ENCODE measurements around the gene SAFB.

Gene SAFB

DNA sequence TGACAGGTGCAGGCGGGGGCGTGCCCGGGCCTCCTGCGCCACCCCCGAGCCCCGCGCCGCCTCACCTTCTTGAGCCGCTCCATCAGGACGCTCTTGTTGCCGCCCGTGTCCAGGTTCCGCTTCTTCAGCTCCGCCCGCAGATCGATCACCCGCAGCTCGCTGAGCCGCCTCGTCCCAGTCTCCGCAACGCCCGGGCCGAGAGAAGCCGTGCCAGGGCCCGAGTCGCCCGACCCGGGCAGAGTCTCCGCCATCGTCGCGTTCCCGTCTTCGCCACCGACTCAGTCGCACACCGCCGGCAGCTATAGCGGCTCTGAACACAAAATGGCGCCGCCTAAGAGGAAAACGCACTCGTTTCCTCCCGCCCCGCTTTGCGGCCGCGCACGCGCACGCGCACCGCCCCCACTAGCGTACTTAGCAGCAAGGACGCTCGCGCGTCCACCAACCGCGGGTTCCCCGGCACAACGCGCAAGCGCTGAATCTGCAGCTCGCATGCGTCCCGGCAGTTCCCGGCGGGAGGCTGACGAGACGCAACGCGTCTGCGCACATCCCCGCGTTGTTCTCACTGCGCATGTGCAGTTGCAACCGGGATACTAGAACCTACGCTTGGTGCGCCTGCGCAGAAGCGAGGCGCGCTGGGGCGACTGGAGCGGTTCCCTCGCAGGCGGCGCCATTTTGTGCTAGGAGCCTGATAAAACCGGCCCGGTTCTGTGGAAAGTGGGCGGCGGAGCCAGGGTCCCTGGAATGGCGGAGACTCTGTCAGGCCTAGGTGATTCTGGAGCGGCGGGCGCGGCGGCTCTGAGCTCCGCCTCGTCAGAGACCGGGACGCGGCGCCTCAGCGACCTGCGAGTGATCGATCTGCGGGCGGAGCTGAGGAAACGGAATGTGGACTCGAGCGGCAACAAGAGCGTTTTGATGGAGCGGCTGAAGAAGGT, at the start of gene SAFB, which contains the start of gene SAFB2:
Gene SAFB, plus strand, starts transcription at position 619 of the 932 bp plus-strand sequence. Its CDS starts 123 bp downstream, at position 742.
Gene SAFB2, minus strand, starts transcription at position 312 of the 932 bp plus-strand sequence. Its CDS starts 61 bp downstream, at position 251.
- peak; percentile 94 for DNase-seq

DNA sequence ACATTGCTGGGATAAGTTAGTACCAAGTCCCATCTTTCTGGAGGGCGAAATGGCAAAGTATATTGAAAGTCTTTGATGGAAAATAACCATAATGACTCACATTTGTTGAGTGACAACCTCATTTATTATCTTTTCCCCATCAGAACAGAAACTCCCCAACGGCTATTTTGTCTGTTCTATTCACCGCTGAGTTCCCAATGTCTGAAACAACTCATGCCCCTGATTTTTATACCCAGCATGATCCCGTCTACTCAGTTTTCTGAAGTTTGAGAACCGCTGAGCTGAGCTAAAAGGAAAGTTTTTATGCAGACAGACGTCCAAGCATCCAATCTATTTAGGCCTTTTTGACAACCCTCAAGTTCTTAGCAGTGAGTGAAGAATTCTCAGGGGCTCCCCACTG, 47.3 kb upstream of the SAFB start:
- DNase-seq = no peak

DNA sequence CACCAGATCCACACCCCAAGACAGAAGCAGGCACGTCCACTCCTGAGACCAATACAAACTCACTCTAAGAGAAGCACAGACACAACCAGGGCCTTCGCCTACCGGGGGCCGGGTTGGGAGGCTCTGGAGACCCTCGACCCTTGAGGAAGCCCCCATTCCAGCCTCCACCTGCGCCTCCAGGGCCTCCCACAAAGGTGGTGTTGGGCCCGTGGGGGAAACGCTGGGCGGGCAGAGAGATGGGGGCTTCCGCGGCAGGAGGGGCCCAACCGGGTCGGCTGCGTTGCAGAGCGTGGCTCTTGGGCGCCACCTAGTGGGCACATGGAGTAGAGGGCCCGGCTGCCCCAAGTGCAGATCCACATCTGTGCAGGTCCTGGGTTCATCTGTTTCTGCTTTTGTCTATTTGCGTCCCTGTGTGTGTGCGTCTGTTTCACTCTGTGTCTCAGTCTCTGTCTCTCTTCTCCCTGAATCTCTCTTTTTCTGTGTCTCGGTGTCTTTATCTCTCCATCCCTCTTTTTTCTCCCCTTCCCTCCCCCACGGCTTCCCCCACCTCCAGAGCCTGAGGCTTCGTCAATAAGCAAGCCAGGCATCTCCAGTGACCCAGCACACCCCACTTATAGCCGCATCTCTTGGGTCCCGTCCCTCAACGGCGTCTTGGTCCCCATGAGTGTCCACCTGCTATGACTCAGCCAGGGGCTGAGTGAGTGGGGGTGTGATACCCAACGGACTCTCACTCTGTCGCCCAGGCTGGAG, 44.6 kb upstream of the SAFB start:
- DNase-seq = no peak

DNA sequence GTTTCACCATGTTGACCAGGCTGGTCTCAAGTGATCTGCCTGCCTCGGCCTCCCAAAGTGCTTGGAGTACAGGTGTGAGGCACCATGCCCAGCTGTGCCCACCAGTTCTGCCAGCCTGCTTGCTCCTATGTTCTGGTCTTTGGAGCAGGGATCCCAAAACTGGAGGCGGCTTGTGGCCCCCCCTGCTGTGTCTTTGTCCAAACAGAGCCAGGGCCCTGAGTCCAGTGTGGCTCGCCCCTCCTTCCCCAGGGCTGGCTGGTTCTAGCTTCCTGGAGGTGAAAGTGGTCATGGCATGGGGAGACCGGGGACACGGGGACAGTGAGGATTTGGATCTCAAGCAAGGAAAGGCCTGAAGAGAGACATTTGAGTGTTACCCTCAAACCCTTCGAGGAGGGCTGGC, 43.6 kb upstream of the SAFB start:
- DNase-seq = no peak

DNA sequence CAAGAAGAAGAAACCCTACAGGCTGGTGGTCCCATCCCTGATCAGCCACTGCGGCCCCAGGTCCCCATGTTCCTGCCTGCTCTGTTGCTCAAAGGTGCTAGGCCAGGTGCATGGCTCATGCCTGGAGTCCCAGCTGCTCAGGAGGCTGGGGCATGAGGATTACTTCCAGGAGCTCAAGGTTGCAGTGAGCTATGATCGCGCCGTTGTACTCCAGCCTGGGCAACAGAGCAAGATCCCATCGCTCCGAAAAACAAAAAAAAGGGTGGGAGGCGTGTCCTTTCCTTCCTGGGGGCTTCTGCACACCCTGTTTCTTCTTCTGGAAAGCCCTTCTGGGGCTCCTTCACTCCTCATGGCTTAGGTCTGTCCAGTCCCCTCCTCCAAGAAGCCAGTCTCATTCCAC, 43.2 kb upstream of the SAFB start:
- DNase-seq = no peak

DNA sequence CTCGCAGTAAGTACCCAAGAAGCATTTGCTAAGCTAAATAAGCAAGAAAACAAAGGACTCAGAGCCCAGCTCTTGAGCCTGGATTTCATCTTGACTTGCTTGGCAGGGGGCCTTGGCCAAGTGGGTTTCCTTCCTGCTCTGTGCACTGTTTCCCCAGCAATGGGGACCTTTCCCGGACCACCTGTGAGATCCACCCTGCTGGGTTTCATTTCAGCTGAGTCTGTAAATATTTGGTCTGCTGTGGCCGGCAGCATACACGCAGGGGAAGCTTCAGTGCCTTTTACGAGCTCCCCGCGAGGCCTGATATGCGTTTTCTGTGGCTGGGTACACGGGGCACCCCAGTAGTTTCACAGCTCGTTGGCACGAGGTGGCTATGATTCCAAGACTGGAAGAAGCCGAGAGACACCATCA, 42.7 kb upstream of the SAFB start:
- no peak for DNase-seq

DNA sequence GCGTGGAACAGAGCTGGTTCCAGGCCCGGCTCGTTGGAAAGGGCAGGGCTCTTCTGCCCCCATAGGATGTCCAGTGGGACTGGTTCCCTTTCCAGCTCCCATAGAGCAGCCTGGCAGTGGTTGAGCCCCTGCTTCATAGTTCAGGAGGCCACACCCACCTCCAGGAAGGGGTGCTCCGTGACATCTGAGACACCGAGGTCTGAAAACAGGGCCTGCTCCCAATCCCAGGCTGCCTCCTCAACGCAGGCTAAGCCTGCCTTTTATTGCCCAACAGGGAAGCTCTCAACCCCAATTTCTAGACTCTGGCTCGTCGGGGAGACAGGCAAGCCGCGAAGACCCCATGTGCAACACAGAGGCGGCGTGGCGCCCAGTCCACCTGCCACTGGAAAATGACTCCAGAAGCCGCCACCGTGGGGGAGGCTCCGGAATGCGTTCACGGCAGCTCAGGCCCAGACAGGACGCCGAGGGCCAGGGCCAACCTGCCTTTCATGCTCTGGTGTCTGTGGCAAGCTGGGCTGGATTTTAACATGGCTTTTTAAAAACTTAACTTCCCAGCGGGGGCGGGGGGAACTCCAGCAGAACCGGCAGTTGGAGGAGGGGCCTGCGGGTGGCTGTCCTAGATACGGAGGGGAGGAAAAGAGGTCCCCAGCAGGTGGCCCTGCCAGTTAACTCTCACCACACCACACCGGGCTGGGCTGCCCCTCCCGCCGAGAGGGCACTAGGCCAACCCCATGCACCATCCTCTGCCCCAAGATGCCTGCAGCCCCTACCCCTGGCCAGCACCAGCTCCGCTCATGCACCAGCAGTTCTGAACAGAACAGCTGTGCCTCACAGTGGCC, 37.2 kb upstream of the SAFB start:
- DNase-seq = no peak

DNA sequence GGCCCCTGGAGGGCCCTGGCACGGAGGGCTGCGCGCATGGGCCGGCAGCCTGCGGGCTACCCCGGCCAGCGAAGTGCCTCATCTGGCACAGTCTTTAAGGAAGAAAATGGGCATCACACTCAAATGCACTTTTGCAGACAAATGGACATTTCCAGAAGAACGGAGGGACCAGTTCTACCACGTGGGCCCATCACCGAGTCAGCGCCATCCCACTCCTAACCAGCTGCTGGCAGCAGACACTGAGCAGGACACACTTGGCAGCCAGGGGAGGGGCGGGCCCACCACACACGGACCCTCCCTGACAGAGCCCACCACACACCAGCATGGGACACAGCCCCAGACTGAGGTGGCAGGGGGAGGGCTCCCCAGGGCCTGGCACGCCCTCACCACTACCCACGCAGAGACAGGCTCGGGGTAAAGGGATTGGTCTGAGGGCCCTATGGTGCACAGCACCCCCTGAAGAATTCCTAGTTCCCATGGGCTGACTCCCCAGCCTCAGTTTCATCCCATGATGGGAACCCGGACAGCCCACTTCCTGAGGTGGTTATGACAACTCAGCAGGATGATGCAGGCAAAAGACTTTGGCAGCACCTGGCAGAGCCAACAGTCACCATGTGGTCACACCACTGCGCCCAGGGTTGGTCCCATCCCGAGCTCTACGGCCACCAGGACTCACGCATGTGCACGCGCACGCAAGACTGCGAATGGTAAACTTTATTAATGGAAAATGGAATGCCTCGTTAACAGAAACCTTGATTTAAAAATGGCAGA, 36.4 kb upstream of the SAFB start:
- DNase-seq = no peak

DNA sequence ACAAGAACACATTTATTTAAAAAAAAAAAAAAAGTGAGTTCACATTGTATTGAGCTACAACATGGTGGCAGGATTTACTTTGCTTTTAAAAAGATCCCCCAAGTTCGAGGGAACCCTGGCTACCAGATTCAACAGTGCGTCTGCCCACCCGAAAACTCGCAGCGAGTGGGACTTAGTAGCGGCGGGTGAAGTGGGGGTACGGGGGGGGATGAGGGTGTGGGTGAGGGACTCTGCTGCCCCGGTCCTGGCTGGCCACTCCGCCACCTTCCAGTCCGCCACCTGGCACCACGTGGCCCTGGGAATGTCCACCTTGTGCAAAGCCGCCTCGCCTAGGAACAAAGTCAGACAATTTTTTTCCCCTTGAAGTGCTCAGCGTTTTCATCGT, 35.8 kb upstream of the SAFB start:
- DNase-seq = no peak

DNA sequence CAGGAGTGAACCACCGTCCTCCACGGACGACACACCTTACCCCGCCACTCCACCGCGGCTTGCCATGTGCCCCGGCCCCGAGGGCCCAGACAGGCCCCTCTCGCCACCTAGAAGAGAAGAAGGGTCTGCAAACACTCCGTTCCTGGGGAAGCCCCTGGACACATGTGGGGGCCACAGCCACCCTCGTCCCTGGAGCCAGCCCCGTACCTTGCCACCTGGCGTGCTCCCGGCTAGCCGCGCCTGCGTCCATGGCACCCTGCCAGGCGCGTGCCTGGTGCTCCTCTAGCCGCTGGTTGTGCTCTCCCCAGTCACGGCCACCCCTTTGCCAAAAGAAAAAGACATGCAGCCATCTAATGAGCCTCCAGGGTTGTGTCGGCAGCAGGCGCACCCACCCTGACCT, 35.2 kb upstream of the SAFB start:
- no peak for DNase-seq

DNA sequence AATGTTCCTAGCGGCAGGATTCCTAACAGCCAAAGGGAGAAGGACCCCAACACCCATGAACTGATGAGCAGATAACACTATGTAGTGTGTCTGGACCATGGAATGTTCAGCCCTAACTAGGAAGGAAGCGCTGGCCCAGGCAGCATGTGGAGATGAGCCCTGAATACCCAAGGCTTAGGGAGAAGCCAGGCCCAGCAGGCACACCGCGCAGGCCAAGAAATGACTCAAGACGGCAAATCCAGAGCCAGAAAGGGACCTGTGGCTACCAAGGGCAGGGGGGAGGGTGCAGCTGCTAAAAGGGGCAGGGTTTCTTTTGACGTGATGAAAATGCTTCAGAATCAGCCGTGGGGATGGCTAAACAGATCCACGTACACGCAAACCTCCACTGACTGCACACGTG, 34.4 kb upstream of the SAFB start:
- DNase-seq = no peak

DNA sequence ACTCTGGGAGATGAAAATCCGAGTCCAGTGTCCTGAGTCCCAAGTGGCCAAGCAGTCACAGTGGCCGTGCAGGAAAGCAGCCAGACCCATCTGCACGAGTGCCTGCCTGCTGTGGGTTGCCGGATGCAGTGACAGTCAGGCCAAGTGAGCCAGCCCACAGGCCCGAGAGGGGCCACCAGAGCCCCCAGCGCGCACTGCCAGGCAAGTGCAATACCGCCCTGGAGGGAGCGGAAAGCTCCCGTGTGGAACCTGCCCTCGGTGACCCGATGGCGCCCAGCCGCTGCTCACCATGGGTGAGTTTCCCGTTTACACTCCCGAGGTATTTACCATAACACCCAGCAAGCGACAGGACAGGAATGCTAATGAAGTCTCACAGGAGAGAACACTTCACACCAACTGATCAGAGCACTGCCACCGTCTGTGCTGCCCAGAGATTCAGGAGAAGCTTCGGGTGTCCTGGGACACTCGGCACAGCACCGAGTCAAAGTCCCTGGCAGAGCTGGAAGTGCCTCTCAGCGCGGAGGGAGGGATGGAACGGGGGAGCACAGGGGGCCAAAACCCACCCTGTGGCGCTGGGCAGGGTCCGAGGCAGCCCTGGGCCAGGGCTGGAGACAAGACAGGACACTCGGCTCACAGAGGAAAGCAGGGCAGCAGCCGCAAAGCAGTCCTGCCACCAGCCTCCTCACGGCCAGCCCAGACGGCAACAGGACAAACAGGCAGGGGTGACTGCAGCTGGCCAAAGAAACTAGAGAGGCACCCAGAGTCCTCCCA, 33.8 kb upstream of the SAFB start:
- no peak for DNase-seq

DNA sequence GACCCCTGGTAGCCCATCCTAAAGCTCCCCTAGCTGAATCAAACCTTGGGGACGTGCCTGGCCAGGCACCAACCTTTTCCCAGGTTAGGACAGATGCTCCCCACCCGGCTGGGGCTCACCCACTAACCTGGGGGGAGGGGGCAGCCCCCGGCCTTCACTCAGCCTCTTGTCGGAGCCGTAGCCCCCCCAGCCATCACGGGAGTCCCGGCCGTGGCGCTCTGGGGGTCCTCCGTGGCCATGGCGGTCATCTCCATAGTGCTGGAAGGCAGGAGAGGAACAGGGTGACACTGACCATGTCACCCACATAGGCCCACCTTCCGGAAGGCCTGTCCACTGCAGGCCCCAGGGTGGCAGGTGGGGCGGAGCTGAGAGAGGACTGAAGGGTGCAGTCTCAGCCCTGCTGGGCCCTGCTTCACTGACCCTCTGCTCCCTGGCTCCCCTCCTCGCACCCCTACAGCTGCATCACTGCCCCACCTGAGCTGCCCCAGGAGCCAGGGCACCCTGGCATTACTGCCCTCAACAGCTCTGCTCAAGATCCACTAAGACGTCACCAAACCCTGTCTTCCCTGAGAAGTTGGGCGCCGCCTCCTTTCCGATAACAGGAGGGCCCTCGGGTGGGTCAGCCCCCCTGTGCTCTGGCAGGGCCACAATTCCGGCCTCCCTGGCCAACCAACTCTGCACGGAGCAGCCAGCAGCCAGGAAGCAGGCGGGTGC, 32.6 kb upstream of the SAFB start:
- no peak for DNase-seq

DNA sequence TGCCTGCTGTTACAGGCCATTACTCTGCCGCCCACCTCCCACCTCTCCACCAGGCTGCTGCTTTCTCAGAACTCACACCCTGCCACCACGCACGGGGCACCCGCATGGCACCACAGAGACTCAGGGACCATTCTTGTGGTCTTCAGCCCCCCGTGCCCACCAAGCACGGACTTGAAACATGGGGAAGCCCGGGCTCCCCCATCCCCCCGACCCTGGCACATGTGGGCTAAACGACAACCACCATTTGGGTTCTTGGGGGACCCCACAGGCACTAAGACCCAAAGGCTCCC, 32.1 kb upstream of the SAFB start:
- no peak for DNase-seq

DNA sequence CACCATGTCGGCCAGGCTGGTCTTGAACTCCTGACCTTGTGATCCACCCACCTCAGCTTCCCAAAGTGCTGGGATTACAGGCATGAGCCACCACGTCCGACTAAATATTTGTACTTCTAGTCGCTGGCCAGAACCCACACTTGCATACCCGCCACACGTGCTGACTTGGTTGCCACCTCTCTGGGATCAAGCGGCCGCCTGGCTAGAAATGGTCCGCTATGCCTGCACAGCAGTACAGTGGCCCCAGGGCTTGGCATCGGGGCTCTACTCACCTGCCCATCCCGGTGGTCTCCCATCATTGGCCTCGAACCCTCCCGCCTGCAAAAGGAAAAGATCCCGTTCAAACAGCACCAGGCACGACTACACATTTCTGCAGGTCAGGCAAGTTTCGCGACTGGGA, 31.4 kb upstream of the SAFB start:
- DNase-seq = no peak

DNA sequence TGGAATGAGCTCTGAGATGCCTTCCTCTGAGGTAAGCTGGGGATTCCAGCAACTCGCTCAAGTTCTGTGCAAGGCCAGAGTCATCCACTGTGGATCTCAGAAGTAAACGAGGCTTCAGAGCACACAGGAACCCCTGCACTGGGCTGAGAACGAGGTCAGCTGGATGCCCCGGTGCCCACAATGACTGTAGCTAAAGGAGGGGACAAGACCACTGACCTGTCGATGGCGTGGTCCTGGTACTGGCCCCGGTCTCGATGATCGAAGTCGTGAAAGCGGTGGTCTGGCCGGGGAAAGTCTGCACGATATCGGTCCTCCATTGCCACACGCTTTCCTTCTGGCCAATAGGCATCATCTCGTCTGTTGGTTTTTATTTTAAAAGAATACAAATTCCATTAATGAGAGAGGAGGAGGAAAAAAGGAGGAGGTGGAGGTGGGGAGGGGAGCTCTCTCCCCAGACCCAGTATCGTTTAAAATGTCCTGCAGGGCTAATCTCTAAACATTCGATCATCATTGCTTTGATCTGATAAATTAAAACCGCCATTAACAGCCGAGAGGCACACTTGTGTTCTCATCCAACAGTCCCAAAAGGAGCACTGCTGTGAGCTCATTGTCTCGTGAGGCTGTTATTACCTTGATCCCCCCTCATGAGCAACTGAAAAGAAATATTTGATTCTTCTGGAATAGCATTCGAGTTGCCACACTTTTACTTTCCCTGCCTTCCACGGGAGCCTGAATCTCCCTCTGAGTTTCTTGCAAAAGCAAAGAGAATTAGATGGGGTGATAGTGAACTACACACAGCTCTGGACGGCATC, 30.1 kb upstream of the SAFB start:
- no peak for DNase-seq

DNA sequence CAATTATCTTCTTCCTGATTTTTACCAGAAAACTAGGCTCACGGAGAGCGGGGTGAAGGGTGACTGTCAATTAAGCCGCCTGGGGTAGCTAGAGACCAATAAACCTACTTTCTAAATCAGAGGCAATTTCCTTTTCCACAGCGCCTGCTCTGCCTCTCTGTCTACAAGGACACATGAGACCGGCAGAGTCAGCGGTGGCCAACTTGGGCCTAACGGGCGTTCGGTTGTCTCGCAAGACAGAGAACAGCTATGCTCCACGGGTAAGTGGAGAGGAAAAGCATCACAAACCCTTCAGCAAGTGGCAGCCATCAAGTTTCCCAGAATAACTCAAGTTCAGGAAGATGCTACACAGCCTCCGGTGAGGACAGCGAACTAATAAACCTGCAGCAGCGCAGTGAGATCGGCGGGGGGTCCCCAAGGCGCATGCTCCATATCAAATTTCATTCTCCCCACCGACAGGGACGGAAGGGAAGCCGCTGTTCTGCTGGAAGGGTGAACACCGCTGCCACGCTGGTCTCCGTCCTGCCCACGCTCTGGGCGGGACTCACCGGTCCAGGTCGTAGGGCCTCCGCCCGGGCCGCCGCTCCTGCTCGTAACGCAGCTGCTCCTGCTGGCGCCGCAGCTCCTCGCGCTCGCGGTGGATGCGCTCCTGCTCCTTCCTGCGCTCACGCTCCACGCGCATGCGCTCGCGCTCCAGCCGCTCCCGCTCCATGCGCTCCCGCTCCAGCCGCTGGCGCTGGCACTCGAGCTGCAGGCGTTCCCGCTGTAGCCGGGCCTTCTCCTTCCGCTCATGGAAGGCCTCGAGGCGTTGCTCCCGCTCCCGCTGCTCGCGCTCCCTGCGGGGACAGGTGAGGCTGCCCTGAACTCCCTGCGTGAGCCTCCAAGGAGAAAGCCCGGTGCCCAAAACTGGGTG, 29.3 kb upstream of the SAFB start:
- DNase-seq = no peak

DNA sequence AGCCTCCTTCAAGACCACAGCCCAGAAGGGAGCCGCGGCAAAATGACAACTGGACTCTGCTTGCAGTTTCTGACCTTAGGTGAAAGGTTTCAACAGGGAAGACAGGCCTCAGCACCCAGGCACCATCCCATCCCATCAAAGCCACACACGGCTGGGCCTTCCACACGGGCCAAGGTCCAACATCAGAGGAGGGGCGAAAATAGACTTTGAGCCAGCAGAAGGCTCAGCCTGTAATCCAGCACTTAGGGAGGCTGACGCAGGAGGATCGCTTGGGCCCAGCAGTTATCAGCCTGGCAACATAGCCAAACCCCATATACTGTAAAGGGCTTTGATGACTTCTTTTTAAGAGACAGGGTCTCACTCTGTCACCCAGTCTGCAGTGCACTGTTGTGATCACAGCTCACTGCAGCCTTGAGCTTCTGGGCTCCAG, 28.3 kb upstream of the SAFB start:
- DNase-seq = no peak

DNA sequence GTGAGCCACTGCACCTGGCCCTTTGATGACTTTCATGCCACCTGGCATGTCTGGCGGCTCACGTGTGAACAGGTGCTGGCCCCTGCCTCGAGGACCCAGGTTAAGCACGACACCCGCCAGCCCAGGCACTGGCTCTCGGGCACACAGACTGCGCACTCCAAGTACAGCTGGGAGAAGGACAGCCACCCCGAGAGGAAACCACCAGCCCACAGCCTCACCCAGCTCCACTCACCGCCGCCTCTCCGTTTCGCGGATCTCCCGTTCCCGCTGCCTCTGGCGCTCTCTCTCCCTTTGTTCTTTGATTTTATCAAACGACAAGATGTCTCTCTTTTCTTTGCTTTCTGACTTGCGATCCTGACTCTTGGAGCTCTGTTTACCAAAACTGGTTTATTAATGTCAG, 27.8 kb upstream of the SAFB start:
- DNase-seq = no peak
